A673 (cell line): ENCODE data around the gene LCN15. TPM values are rescaled to one million over a fixed set of nuclear protein-coding genes. Genes with fewer than 3 reads are reported as not detected.
"Not testable (repeated sequence)": the region's sequence is repeated elsewhere in the genome, so short reads cannot be mapped to it uniquely, and the experiment has no call there.

Source experiments
- BruUV-seq: library from RNA; stranded (reverse); fragments of 400-500 nt; replicated peaks from 2 replicates; lab custom pipeline; 2021; lab: Mats Ljungman, UMichigan
- CTCF ChIA-PET: fragments of 300-600 bp; sonication (Branson Sonifier 250); formaldehyde crosslinking; loops from one replicate; lab custom pipeline; 2022; ENCODE audit warnings: antibody characterized with exemption; lab: Charles Lee
- POLR2A ChIA-PET: fragments of 300-600 bp; sonication (Branson Sonifier 250); formaldehyde crosslinking; loops from one replicate; lab custom pipeline; 2022; ENCODE audit warnings: antibody characterized with exemption; ENCODE audit not compliant: low non-redundant PET; lab: Charles Lee
- DNase-seq: peaks from one replicate; pipeline ENCODE4 v3.0.0-alpha.2; 2015; ENCODE audit warnings: low spot score
- H3K27ac ChIP-seq: fragments of 200-600 bp; sonication (generic); 2 replicates; pipeline ENCODE4 v1.5.1; 2016; ENCODE audit warnings: mixed run types, low read depth, mild to moderate bottlenecking, mixed read lengths, antibody characterized with exemption, low read length; ENCODE audit not compliant: poor library complexity, severe bottlenecking
- H3K27me3 ChIP-seq: fragments of 200-600 bp; sonication (generic); replicated peaks from 2 replicates; pipeline ENCODE4 v1.6.1; 2017; ENCODE audit warnings: mixed run types, low read depth, mild to moderate bottlenecking, mixed read lengths, antibody characterized with exemption, low read length; ENCODE audit not compliant: insufficient read depth, poor library complexity
- H3K36me3 ChIP-seq: fragments of 200-600 bp; sonication (generic); 2 replicates; pipeline ENCODE4 v1.6.1; 2016; ENCODE audit warnings: mixed run types, mild to moderate bottlenecking, mixed read lengths, antibody characterized with exemption, low read length; ENCODE audit not compliant: insufficient read depth, poor library complexity, severe bottlenecking
- H3K4me1 ChIP-seq: fragments of 200-600 bp; sonication (generic); 2 replicates; pipeline ENCODE4 v1.6.1; 2017; ENCODE audit warnings: mixed run types, mild to moderate bottlenecking, mixed read lengths, antibody characterized with exemption, low read length; ENCODE audit not compliant: insufficient read depth, poor library complexity, severe bottlenecking
- H3K4me3 ChIP-seq: fragments of 200-600 bp; sonication (generic); 2 replicates; pipeline ENCODE4 v1.5.1; 2016; ENCODE audit warnings: low read depth, mixed run types, mild to moderate bottlenecking, mixed read lengths, low read length; ENCODE audit not compliant: poor library complexity, severe bottlenecking
- H3K9me3 ChIP-seq: fragments of 200-600 bp; sonication (generic); 2 replicates; pipeline ENCODE4 v1.6.1; 2016; ENCODE audit warnings: mixed run types, low read depth, mild to moderate bottlenecking, mixed read lengths, antibody characterized with exemption, low read length; ENCODE audit not compliant: poor library complexity, severe bottlenecking
- EZH2 ChIP-seq: fragments of 200-600 bp; sonication (generic); IDR thresholded peaks from 2 replicates; pipeline ENCODE4 v1.6.1; 2017; ENCODE audit warnings: borderline replicate concordance, low read depth, mild to moderate bottlenecking, mixed read lengths, antibody characterized with exemption, low read length; ENCODE audit not compliant: poor library complexity, severe bottlenecking
- intact Hi-C: fragments of 100-400 bp; cut with micrococcal nuclease; formaldehyde crosslinking; loops from one replicate; pipeline ENCODE4 v1.10.0; 2022; ENCODE audit not compliant: unreplicated experiment
- total RNA-seq: library from RNA; stranded (reverse); gene quantifications from 2 replicates; pipeline ENCODE4 v1.2.3, GENCODE V29; 2021
- TF ChIP-seq, protein P1 (sequence below): fragments of 300-800, 200-600 bp; sonication (generic); conservative IDR thresholded peaks from 2 replicates; pipeline ENCODE4 v1.5.1; 2017; ENCODE audit warnings: low read depth, mild to moderate bottlenecking, antibody characterized with exemption, low read length, moderate library complexity, mixed read lengths

Gene LCN15
- total RNA-seq, 1 experiment from 2014 or later = not detected

- Histone ChIP-seq H3K4me3 (no peak overlapping the region), H3K27me3 (no peaks in the 10 kb centered on the region), H3K4me1 (peaks cover 5% of the 10 kb centered on the region), H3K9me3 (peaks cover 7% of the 10 kb centered on the region), H3K36me3 (no peaks in the 10 kb centered on the region), H3K27ac (no peak overlapping the region)
- DNase-seq = no peak
- BruUV-seq = no TSS peak
- TF ChIP-seq, protein P1, sequence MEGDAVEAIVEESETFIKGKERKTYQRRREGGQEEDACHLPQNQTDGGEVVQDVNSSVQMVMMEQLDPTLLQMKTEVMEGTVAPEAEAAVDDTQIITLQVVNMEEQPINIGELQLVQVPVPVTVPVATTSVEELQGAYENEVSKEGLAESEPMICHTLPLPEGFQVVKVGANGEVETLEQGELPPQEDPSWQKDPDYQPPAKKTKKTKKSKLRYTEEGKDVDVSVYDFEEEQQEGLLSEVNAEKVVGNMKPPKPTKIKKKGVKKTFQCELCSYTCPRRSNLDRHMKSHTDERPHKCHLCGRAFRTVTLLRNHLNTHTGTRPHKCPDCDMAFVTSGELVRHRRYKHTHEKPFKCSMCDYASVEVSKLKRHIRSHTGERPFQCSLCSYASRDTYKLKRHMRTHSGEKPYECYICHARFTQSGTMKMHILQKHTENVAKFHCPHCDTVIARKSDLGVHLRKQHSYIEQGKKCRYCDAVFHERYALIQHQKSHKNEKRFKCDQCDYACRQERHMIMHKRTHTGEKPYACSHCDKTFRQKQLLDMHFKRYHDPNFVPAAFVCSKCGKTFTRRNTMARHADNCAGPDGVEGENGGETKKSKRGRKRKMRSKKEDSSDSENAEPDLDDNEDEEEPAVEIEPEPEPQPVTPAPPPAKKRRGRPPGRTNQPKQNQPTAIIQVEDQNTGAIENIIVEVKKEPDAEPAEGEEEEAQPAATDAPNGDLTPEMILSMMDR = no peak
- TF ChIP-seq EZH2 = no peak
- CTCF ChIA-PET = no interaction called here
- intact Hi-C loops = no loop called here
- POLR2A ChIA-PET = no interaction called here
Measured at GRCh38 chr9:136756134-136756438, 8.2 kb downstream of the LCN15 start.

- H3K27me3 ChIP-seq, H3K27ac ChIP-seq, POLR2A ChIA-PET, H3K4me1 ChIP-seq, CTCF ChIA-PET, H3K9me3 ChIP-seq, DNase-seq, H3K4me3 ChIP-seq, intact Hi-C loops, BruUV-seq, H3K36me3 ChIP-seq: not testable (repeated sequence)
Measured at GRCh38 chr9:136755302-136756133, 8.8 kb downstream of the LCN15 start.

- no peak for DNase-seq
- Histone ChIP-seq H3K36me3 (no peaks in the 10 kb centered on the region), H3K27ac (no peak overlapping the region), H3K4me1 (no peaks in the 10 kb centered on the region), H3K4me3 (no peak overlapping the region), H3K9me3 (peaks cover 7% of the 10 kb centered on the region), H3K27me3 (no peaks in the 10 kb centered on the region)
- TF ChIP-seq EZH2 = no peak
- TF ChIP-seq, protein P1 = no peak
- intact Hi-C loops = no loop called here
- BruUV-seq = no TSS peak
- ChIA-PET CTCF (interaction anchor here (0.6 kb wide), 1 partner anchor 658 kb away, joined by 10 read pairs; no protein-coding TSS in a partner anchor), POLR2A (no interaction called here)
Measured at GRCh38 chr9:136754626-136755301, 9.6 kb downstream of the LCN15 start.
